Measurements from ENCODE around the gene C10orf90. TPM values are rescaled to one million over a fixed set of nuclear protein-coding genes. Genes with fewer than 3 reads are reported as not detected.

Gene C10orf90
- total and polyA plus RNA-seq, 11 donors = not detected

GRCh38 chr10:126569513-126570244 lies 100.8 kb downstream of the C10orf90 start:
- peaks cover 0 to 1% (median 0%) of the 10 kb centered on the region in 12 donors for H3K9me3 ChIP-seq
- ATAC-seq = peak in 2 of 4 donors; percentile 37 to 74
- WGBS, 4 donors = 20 to 27% (median 23%) methylated on average over 8 of the region's 8 CpGs

GRCh38 chr10:126568809-126569385 lies 101.6 kb downstream of the C10orf90 start:
- intact Hi-C loops (cut with DNase I) = no loop called here
- Histone ChIP-seq H3K36me3 (no peaks in the 10 kb centered on the region), H3K9me3 (no peaks in the 10 kb centered on the region), H3K27ac (no peak overlapping the region), H3K4me1 (peaks cover 0 to 2% (median 0%) of the 10 kb centered on the region in 12 donors), H3K27me3 (peaks cover 0 to 10% (median 0%) of the 10 kb centered on the region in 9 donors), H3K4me3 (no peak overlapping the region)
- 47 to 67% (median 60%) methylated on average over 7 of the region's 7 CpGs for WGBS, 4 donors
- no peak for TF ChIP-seq POLR2A (IDR thresholded peaks at IDR 0.05)
- TF ChIP-seq, protein P1, sequence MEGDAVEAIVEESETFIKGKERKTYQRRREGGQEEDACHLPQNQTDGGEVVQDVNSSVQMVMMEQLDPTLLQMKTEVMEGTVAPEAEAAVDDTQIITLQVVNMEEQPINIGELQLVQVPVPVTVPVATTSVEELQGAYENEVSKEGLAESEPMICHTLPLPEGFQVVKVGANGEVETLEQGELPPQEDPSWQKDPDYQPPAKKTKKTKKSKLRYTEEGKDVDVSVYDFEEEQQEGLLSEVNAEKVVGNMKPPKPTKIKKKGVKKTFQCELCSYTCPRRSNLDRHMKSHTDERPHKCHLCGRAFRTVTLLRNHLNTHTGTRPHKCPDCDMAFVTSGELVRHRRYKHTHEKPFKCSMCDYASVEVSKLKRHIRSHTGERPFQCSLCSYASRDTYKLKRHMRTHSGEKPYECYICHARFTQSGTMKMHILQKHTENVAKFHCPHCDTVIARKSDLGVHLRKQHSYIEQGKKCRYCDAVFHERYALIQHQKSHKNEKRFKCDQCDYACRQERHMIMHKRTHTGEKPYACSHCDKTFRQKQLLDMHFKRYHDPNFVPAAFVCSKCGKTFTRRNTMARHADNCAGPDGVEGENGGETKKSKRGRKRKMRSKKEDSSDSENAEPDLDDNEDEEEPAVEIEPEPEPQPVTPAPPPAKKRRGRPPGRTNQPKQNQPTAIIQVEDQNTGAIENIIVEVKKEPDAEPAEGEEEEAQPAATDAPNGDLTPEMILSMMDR (IDR thresholded peaks at IDR 0.05) = no peak
- ATAC-seq (no peak), DNase-seq (no peak)

More at GRCh38 chr10:126569513-126570244, 100.8 kb downstream of the C10orf90 start:
- Histone ChIP-seq H3K27ac (no peak overlapping the region), H3K27me3 (peaks cover 0 to 10% (median 0%) of the 10 kb centered on the region in 9 donors), H3K36me3 (no peaks in the 10 kb centered on the region), H3K4me1 (peaks cover 0 to 2% (median 0%) of the 10 kb centered on the region in 12 donors), H3K4me3 (peak overlapping the region in 1 of 12 donors; percentile 4)
- no peak for DNase-seq
- intact Hi-C loops (cut with DNase I) = no loop called here
- TF ChIP-seq, protein P1 (IDR thresholded peaks at IDR 0.05) = no peak
- no peak for TF ChIP-seq POLR2A (IDR thresholded peaks at IDR 0.05)

GRCh38 chr10:126565871-126566270 lies 104.6 kb downstream of the C10orf90 start:
- Histone ChIP-seq H3K4me3 (no peak overlapping the region), H3K36me3 (no peaks in the 10 kb centered on the region), H3K27me3 (no peaks in the 10 kb centered on the region), H3K4me1 (peaks cover 0 to 11% (median 4%) of the 10 kb centered on the region in 12 donors), H3K27ac (no peak overlapping the region), H3K9me3 (no peaks in the 10 kb centered on the region)
- intact Hi-C loops (cut with DNase I) = no loop called here
- no peak for ATAC-seq
- no peak for DNase-seq
- 84 to 92% (median 87%) methylated on average over 3 of the region's 3 CpGs for WGBS, 4 donors
- no peak for TF ChIP-seq POLR2A (IDR thresholded peaks at IDR 0.05)
- TF ChIP-seq, protein P1 (IDR thresholded peaks at IDR 0.05) = no peak

- Histone ChIP-seq H3K27ac (no peak overlapping the region), H3K4me1 (peaks cover 0 to 11% (median 4%) of the 10 kb centered on the region in 12 donors), H3K36me3 (no peaks in the 10 kb centered on the region), H3K27me3 (no peaks in the 10 kb centered on the region), H3K9me3 (no peaks in the 10 kb centered on the region), H3K4me3 (no peak overlapping the region)
- 78 to 85% (median 81%) methylated on average over 7 of the region's 7 CpGs for WGBS, 4 donors
- DNase-seq (no peak), ATAC-seq (no peak)
- intact Hi-C loops (cut with DNase I) = no loop called here
- TF ChIP-seq, protein P1 (IDR thresholded peaks at IDR 0.05) = no peak
- TF ChIP-seq POLR2A (IDR thresholded peaks at IDR 0.05) = no peak
These were observed 105.1 kb downstream of the C10orf90 start for GRCh38 chr10:126565441-126565840.
